Thoracic aorta (tissue), 2 donors: ENCODE data around the gene TK2. TPM values are rescaled to one million over a fixed set of nuclear protein-coding genes. Genes with fewer than 3 reads are reported as not detected.

Source experiments
- ATAC-seq: fragments of 150-250 bp; one replicate; pipeline ENCODE4 v1.8.0; 2017; ENCODE audit warnings: low read depth; ENCODE audit not compliant: insufficient number of reproducible peaks, low FRiP score
- DNase-seq: peaks from one replicate; pipeline ENCODE4 v3.0.0-alpha.2; 2020; ENCODE audit warnings: low spot score
- H3K27ac ChIP-seq, 2 donors: fragments of 200-600 bp; sonication (generic); 1 replicate in 1 of 2; 2 replicates in 1 of 2; pipeline ENCODE4 v1.5.1; 2016; ENCODE audit warnings: mild to moderate bottlenecking in 2 of 2, moderate library complexity in 2 of 2
- H3K27me3 ChIP-seq: fragments of 200-600 bp; sonication (generic); replicated peaks from 2 replicates; pipeline ENCODE4 v1.6.0; 2016; ENCODE audit warnings: mild to moderate bottlenecking; ENCODE audit not compliant: insufficient read depth
- H3K36me3 ChIP-seq: fragments of 200-600 bp; sonication (generic); one replicate; pipeline ENCODE4 v1.5.1; 2016
- H3K4me1 ChIP-seq, 2 donors: fragments of 200-600 bp; sonication (generic); 1 replicate in 1 of 2; 2 replicates in 1 of 2; pipeline versions ENCODE4 v1.5.1 to v1.6.0; 2016; ENCODE audit warnings: low read depth in 2 of 2, mild to moderate bottlenecking in 1 of 2; ENCODE audit not compliant: control insufficient read depth in 1 of 2
- H3K4me3 ChIP-seq: fragments of 200-600 bp; sonication (generic); 2 replicates; pipeline ENCODE4 v1.5.1; 2016; ENCODE audit warnings: mild to moderate bottlenecking
- H3K9me3 ChIP-seq: fragments of 200-600 bp; sonication (generic); 2 replicates; pipeline ENCODE4 v1.5.1; 2016
- CTCF ChIP-seq: fragments of 200-600 bp; sonication (generic); IDR thresholded peaks from one replicate; pipeline ENCODE4 v1.5.1; 2019; ENCODE audit warnings: antibody characterized with exemption
- total RNA-seq, 2 donors: library from RNA; depleted of rRNA; stranded (reverse); fragments of >200 nt; gene quantifications; one replicate each; pipeline versions ENCODE4 v1.1.0 to v1.2.3, GENCODE V29; 2016

TK2 gene
- total RNA-seq, 2 donors from 2014 or later, result 41.7 to 55.5 TPM

GRCh38 chr16:66561381-66562080 is 11.6 kb upstream of the TK2 start:
- ATAC-seq, result no peak
- no peak for DNase-seq
- no peak for TF ChIP-seq CTCF
- Histone ChIP-seq H3K9me3 (no peaks in the 10 kb centered on the region), H3K4me1 (peaks cover 0 to 6% of the 10 kb centered on the region in 2 donors), H3K36me3 (no peaks in the 10 kb centered on the region), H3K27me3 (no peaks in the 10 kb centered on the region), H3K4me3 (no peak overlapping the region), H3K27ac (no peak overlapping the region)

- TF ChIP-seq CTCF, result no peak
Observed at GRCh38 chr16:66560107-66560506, 10.2 kb upstream of the TK2 start.

GRCh38 chr16:66554495-66554894 is 4.6 kb upstream of the TK2 start:
- no peaks in the 10 kb centered on the region for H3K9me3 ChIP-seq
- no peaks in the 10 kb centered on the region for H3K27me3 ChIP-seq
- H3K4me3 ChIP-seq, result no peak overlapping the region
- TF ChIP-seq CTCF, result no peak
- H3K27ac ChIP-seq, result no peak overlapping the region
- ATAC-seq (no peak), DNase-seq (no peak)
- peaks cover 10 to 48% of the 10 kb centered on the region in 2 donors for H3K4me1 ChIP-seq
- H3K36me3 ChIP-seq, result no peaks in the 10 kb centered on the region

More at GRCh38 chr16:66560107-66560506, 10.2 kb upstream of the TK2 start:
- no peaks in the 10 kb centered on the region for H3K27me3 ChIP-seq
- peaks cover 3 to 10% of the 10 kb centered on the region in 2 donors for H3K4me1 ChIP-seq
- H3K27ac ChIP-seq, result no peak overlapping the region
- H3K9me3 ChIP-seq, result no peaks in the 10 kb centered on the region
- ATAC-seq (no peak), DNase-seq (no peak)
- no peaks in the 10 kb centered on the region for H3K36me3 ChIP-seq
- H3K4me3 ChIP-seq, result no peak overlapping the region

- ATAC-seq, result no peak
- Histone ChIP-seq H3K4me3 (peak overlapping the region; percentile 78), H3K27ac (no peak overlapping the region), H3K27me3 (no peaks in the 10 kb centered on the region), H3K36me3 (no peaks in the 10 kb centered on the region), H3K4me1 (peaks cover 11 to 49% of the 10 kb centered on the region in 2 donors), H3K9me3 (no peaks in the 10 kb centered on the region)
- no peak for TF ChIP-seq CTCF
- DNase-seq, result no peak
Observed at GRCh38 chr16:66554021-66554420, 4.1 kb upstream of the TK2 start.

GRCh38 chr16:66553223-66553622 is 3.3 kb upstream of the TK2 start:
- H3K9me3 ChIP-seq, result no peaks in the 10 kb centered on the region
- H3K4me3 ChIP-seq, result peak overlapping the region; percentile 78
- DNase-seq, result no peak
- no peaks in the 10 kb centered on the region for H3K27me3 ChIP-seq
- no peak overlapping the region for H3K27ac ChIP-seq
- H3K4me1 ChIP-seq, result peaks cover 18 to 57% of the 10 kb centered on the region in 2 donors
- ATAC-seq, result no peak
- TF ChIP-seq CTCF, result no peak
- H3K36me3 ChIP-seq, result no peaks in the 10 kb centered on the region
